ENCODE measurements around the gene BRD1. TPM values are rescaled to one million over a fixed set of nuclear protein-coding genes. Genes with fewer than 3 reads are reported as not detected.

Gene BRD1
- total and polyA plus RNA-seq, 2 experiments from 2014 or later = 12.3 to 33.8 TPM

- 0 out of 2 replicates have a peak, but pooled peaks cover 3% of the 10 kb centered on the region for H3F3A ChIP-seq (replicated peaks; ENCODE audit: low read depth)
- H3K27ac Mint-ChIP-seq = no peak overlapping the region
- H2AFZ ChIP-seq = no peak overlapping the region
- H3K36me3 Mint-ChIP-seq (ENCODE audit: low read depth) = peaks cover 27% of the 10 kb centered on the region
- ATAC-seq = no peak
- H3K79me2 ChIP-seq (replicated peaks; ENCODE audit: insufficient read depth) = peaks cover 100% of the 10 kb centered on the region
- peaks cover 7% of the 10 kb centered on the region; the same call in 1 of the 3 replicates for H3K4me1 Mint-ChIP-seq
- no peaks in the 10 kb centered on the region for H3K9me2 ChIP-seq (ENCODE audit: insufficient read depth)
- no peak overlapping the region for H3K4me3 ChIP-seq
- peaks cover 68% of the 10 kb centered on the region for H4K20me1 ChIP-seq (replicated peaks; ENCODE audit: insufficient read depth)
- H3K36me3 ChIP-seq (ENCODE audit: insufficient read depth) = no peaks in the 10 kb centered on the region
- DNase-seq (ENCODE audit: low spot score) = no peak
- H3K27ac ChIP-seq (ENCODE audit: low read depth) = peak overlapping the region; percentile 42
- no peak overlapping the region for H3K4me3 Mint-ChIP-seq
- TF ChIP-seq CTCF (conservative IDR thresholded peaks at IDR 0.05; ENCODE audit: low read depth in 2 of 2) = no peak
- TF ChIP-seq STAT1 (IDR thresholded peaks at IDR 0.05; ENCODE audit: unreplicated experiment) = no peak
- TF ChIP-seq, protein P1, sequence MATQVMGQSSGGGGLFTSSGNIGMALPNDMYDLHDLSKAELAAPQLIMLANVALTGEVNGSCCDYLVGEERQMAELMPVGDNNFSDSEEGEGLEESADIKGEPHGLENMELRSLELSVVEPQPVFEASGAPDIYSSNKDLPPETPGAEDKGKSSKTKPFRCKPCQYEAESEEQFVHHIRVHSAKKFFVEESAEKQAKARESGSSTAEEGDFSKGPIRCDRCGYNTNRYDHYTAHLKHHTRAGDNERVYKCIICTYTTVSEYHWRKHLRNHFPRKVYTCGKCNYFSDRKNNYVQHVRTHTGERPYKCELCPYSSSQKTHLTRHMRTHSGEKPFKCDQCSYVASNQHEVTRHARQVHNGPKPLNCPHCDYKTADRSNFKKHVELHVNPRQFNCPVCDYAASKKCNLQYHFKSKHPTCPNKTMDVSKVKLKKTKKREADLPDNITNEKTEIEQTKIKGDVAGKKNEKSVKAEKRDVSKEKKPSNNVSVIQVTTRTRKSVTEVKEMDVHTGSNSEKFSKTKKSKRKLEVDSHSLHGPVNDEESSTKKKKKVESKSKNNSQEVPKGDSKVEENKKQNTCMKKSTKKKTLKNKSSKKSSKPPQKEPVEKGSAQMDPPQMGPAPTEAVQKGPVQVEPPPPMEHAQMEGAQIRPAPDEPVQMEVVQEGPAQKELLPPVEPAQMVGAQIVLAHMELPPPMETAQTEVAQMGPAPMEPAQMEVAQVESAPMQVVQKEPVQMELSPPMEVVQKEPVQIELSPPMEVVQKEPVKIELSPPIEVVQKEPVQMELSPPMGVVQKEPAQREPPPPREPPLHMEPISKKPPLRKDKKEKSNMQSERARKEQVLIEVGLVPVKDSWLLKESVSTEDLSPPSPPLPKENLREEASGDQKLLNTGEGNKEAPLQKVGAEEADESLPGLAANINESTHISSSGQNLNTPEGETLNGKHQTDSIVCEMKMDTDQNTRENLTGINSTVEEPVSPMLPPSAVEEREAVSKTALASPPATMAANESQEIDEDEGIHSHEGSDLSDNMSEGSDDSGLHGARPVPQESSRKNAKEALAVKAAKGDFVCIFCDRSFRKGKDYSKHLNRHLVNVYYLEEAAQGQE (IDR thresholded peaks at IDR 0.05; ENCODE audit: unreplicated experiment) = no peak
- TF ChIP-seq NANOG (IDR thresholded peaks at IDR 0.05; ENCODE audit: borderline replicate concordance) = no peak
- TF ChIP-seq CREB1 (CRISPR knock-in tag; IDR thresholded peaks at IDR 0.05; ENCODE audit: low read depth) = no peak
- no peak for TF ChIP-seq EZH2 (IDR thresholded peaks at IDR 0.05; ENCODE audit: low read depth, unreplicated experiment)
- no peak for TF ChIP-seq ZNF462 (CRISPR knock-in tag; IDR thresholded peaks at IDR 0.05)
- TF ChIP-seq ETS1 (IDR thresholded peaks at IDR 0.05) = no peak
- no peak for TF ChIP-seq ZNF114 (CRISPR knock-in tag; IDR thresholded peaks at IDR 0.05)
- TF ChIP-seq POLR2AphosphoS5 (IDR thresholded peaks at IDR 0.05; ENCODE audit: low read depth) = no peak
- TF ChIP-seq ZNF331 (CRISPR knock-in tag; IDR thresholded peaks at IDR 0.05; ENCODE audit: low read depth) = no peak
- no peak for TF ChIP-seq EZH2phosphoT487 (IDR thresholded peaks at IDR 0.05; ENCODE audit: unreplicated experiment)
- TF ChIP-seq JUNB (IDR thresholded peaks at IDR 0.05; ENCODE audit: unreplicated experiment) = no peak
- H3K4me1 ChIP-seq (ENCODE audit: insufficient read depth) = no peaks in the 10 kb centered on the region
- H3K27me3 ChIP-seq (ENCODE audit: insufficient read depth) = no peaks in the 10 kb centered on the region
- H3K9me3 Mint-ChIP-seq = no peaks in the 10 kb centered on the region
- peaks cover 10% of the 10 kb centered on the region for H3K27me3 Mint-ChIP-seq (ENCODE audit: insufficient read depth, low read depth, poor library complexity)
- no peak overlapping the region for H3K4me2 ChIP-seq
Observed at GRCh38 chr22:49807780-49808708, 19.6 kb downstream of the BRD1 start.

Data from GM23338 (cell line).